ENCODE measurements around the gene TUBB2B. TPM values are rescaled to one million over a fixed set of nuclear protein-coding genes. Genes with fewer than 3 reads are reported as not detected.

TUBB2B gene
- total RNA-seq, 1 experiment from 2014 or later = 0.86 TPM

DNA sequence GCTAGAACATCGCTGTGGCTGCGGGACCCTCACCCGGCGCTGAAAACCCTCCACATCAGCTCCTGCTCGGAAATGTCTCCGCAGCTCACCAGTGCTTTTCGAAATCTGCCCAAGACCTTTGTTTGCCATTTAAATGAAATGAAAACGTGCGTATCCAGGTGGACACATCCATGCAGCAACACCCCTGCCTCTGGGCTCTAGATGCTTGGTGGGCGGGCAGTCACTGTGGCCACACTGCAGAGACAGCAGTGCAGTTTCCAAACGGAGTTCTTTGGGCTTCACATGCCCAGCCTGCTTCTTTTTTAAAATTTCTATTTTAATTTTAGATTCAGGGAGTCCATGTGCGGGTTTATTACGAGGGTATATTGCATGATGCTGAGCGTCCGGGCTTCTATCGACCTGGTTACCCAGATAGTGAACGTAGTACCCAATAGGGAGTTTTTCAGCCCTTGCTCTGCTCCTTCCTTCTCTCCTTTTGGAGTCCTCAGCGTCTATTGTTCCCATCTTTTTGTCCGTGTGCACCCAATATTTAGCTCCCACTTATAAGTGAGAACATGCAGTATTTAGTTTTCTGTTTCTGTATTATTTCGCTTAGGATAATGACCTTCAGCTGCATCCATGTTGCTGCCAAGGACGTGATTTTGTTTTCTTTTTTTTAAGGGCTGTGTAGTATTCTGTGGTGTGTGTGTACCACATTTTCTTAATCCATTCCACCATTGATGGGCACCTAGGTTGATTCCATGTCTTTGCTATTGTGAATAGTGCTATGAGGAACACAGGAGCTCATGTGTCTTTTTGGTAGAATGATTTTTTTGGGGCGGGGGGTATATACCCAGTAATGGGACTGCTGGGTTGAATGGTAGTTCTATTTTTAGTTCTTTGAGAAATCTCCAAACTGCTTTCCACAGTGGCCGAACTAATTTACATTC is 4.8 kb upstream of the TUBB2B start:
- ChIA-PET RAD21 (ENCODE audit: low non-redundant PET in 1 of 2, low total read pairs in 2 of 2, uncharacterized antibody in 2 of 2, unreplicated experiment in 2 of 2) (no interaction called here), POLR2A (no interaction called here), CTCF (no interaction called here)
- H3K9me3 ChIP-seq (ENCODE audit: control insufficient read depth in 1 of 2, insufficient read depth in 1 of 2, low read depth in 1 of 2, low read length in 2 of 2) = no peaks in the 10 kb centered on the region
- TF ChIP-seq ZNF274 (IDR thresholded peaks at IDR 0.05; ENCODE audit: low read depth, low read length) = no peak
- no peak overlapping the region for H2AFZ ChIP-seq (ENCODE audit: low read depth, low read length, poor library complexity, severe bottlenecking)
- no peak overlapping the region for H3K9ac ChIP-seq (ENCODE audit: low read length)
- H3K4me2 ChIP-seq (ENCODE audit: low read length) = no peak overlapping the region
- H3K36me3 ChIP-seq (ENCODE audit: control insufficient read depth in 1 of 2, insufficient read depth in 2 of 2, low read length in 2 of 2) = no peaks in the 10 kb centered on the region
- H4K20me1 ChIP-seq (ENCODE audit: insufficient read depth) = no peaks in the 10 kb centered on the region
- no TSS peak for BruUV-seq (replicated peaks)
- no peaks in the 10 kb centered on the region for H3K79me2 ChIP-seq (ENCODE audit: insufficient read depth, low read length)
- ATAC-seq (no peak), DNase-seq (ENCODE audit: low read depth, low spot score) (no peak)
- H3K27ac ChIP-seq (ENCODE audit: low read depth, low read length) = no peak overlapping the region
- no peaks in the 10 kb centered on the region for H3K9me2 ChIP-seq (ENCODE audit: insufficient read depth)
- H3K27me3 ChIP-seq (ENCODE audit: insufficient read depth, low read length) = 0 out of 2 replicates have a peak, but pooled peaks cover 6% of the 10 kb centered on the region
- H3K4me1 ChIP-seq (ENCODE audit: control insufficient read depth in 1 of 2, insufficient read depth in 2 of 2, low read length in 2 of 2) = no peaks in the 10 kb centered on the region
- intact Hi-C loops (cut with micrococcal nuclease) = no loop called here
- no peak overlapping the region for H3K4me3 ChIP-seq (replicated peaks in 1 of 2; ENCODE audit: low read depth in 1 of 2, low read length in 2 of 2)

- ATAC-seq = no peak
- H3K4me2 ChIP-seq (ENCODE audit: low read length) = no peak overlapping the region
- no peak overlapping the region for H3K4me3 ChIP-seq (replicated peaks in 1 of 2; ENCODE audit: low read depth in 1 of 2, low read length in 2 of 2)
- no peak overlapping the region for H3K9ac ChIP-seq (ENCODE audit: low read length)
- H3K27ac ChIP-seq (ENCODE audit: low read depth, low read length) = no peak overlapping the region
- ChIA-PET POLR2A (no interaction called here), RAD21 (ENCODE audit: low non-redundant PET in 1 of 2, low total read pairs in 2 of 2, uncharacterized antibody in 2 of 2, unreplicated experiment in 2 of 2) (no interaction called here), CTCF (no interaction called here)
- TF ChIP-seq JUND (IDR thresholded peaks at IDR 0.05) (no peak), ZNF274 (IDR thresholded peaks at IDR 0.05; ENCODE audit: low read depth, low read length) (no peak), EZH2phosphoT487 (IDR thresholded peaks at IDR 0.05; ENCODE audit: borderline replicate concordance) (no peak), RAD21 (IDR thresholded peaks at IDR 0.05; ENCODE audit: low read depth) (no peak), SP1 (IDR thresholded peaks at IDR 0.05; ENCODE audit: low read depth) (no peak), POLR2AphosphoS5 (IDR thresholded peaks at IDR 0.05; ENCODE audit: low read depth, low read length) (no peak), POLR2A (IDR thresholded peaks at IDR 0.05; ENCODE audit: borderline replicate concordance, extremely low read depth, insufficient read depth, insufficient read length) (no peak), ZBTB33 (IDR thresholded peaks at IDR 0.05; ENCODE audit: extremely low read depth, insufficient replicate concordance, low read length) (no peak)
- TF ChIP-seq, protein P1, sequence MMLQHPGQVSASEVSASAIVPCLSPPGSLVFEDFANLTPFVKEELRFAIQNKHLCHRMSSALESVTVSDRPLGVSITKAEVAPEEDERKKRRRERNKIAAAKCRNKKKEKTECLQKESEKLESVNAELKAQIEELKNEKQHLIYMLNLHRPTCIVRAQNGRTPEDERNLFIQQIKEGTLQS (IDR thresholded peaks at IDR 0.05) = no peak
- no peaks in the 10 kb centered on the region for H3K36me3 ChIP-seq (ENCODE audit: control insufficient read depth in 1 of 2, insufficient read depth in 2 of 2, low read length in 2 of 2)
- H4K20me1 ChIP-seq (ENCODE audit: insufficient read depth) = no peaks in the 10 kb centered on the region
- no peaks in the 10 kb centered on the region for H3K9me3 ChIP-seq (ENCODE audit: control insufficient read depth in 1 of 2, insufficient read depth in 1 of 2, low read depth in 1 of 2, low read length in 2 of 2)
- no peaks in the 10 kb centered on the region for H3K9me2 ChIP-seq (ENCODE audit: insufficient read depth)
- H3K4me1 ChIP-seq (ENCODE audit: control insufficient read depth in 1 of 2, insufficient read depth in 2 of 2, low read length in 2 of 2) = no peaks in the 10 kb centered on the region
- DNase-seq (ENCODE audit: low read depth, low spot score) = no peak
- 0 out of 2 replicates have a peak, but pooled peaks cover 6% of the 10 kb centered on the region for H3K27me3 ChIP-seq (ENCODE audit: insufficient read depth, low read length)
- BruUV-seq (replicated peaks) = no TSS peak
- H3K79me2 ChIP-seq (ENCODE audit: insufficient read depth, low read length) = no peaks in the 10 kb centered on the region
- intact Hi-C loops (cut with micrococcal nuclease) = no loop called here
- H2AFZ ChIP-seq (ENCODE audit: low read depth, low read length, poor library complexity, severe bottlenecking) = no peak overlapping the region
Measured at GRCh38 chr6:3231247-3232016, 4.0 kb upstream of the TUBB2B start.

All from HCT116 (cell line).